GM10266 (cell line): Measurements from ENCODE around the gene HJURP.

Source experiments
- DNase-seq: peaks from one replicate; pipeline ENCODE4 v3.0.0; 2012; ENCODE audit errors: extremely low spot score
- CTCF ChIP-seq: IDR thresholded peaks from 2 replicates; pipeline ENCODE4 v1.5.1; 2012; ENCODE audit warnings: mild to moderate bottlenecking, low read depth; ENCODE audit not compliant: control insufficient read depth, insufficient read depth; ENCODE audit errors: missing control alignments

Gene HJURP

GRCh38 chr2:233792720-233793119, 61.6 kb downstream of the HJURP start:
- no peak for TF ChIP-seq CTCF
- no peak for DNase-seq

GRCh38 chr2:233791883-233792329, 62.4 kb downstream of the HJURP start:
- DNase-seq, result no peak
- no peak for TF ChIP-seq CTCF

DNA sequence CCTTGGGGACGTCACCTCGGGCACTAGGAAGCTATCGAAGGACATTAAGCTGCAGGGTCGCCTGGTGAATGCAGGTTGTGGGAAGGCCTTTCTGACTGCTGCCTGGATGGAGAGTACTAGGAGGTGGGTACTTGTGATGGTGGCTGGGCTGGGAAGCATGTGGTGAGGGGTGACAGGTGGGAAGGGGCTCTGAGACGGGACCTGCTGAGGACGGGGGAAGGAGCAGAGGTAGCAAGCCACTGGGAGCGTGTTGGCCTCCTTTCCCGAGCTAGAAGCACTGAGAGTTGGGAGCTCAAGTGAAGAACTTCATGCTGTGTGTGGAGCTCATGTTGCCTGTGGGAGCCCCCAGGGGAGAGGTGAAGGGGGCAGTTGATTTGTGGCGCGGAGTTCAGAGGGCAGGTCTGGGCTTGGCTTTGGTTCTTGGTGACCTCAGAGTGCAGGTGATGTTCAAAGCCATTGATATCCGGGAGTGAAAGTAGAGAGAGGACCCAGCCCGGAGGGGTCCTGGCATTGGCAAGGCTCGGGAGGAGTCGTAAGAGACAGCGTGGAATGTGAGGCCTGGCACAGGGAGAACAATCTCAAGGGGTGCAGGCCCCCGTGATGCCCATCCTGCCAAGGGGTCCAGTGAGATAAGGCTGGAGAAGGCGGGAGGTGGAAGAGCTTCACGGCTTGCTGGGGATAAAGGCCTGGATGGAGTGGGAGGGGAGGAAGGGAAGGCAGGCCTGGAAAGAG, 63.0 kb downstream of the HJURP start:
- DNase-seq, result no peak
- no peak for TF ChIP-seq CTCF

GRCh38 chr2:233789554-233789953, 64.8 kb downstream of the HJURP start:
- DNase-seq, result no peak
- TF ChIP-seq CTCF, result no peak
